Brain microvascular endothelial cell (primary cell): ENCODE measurements around the gene UBL7.

Source experiments
- DNase-seq: peaks from one replicate; pipeline ENCODE4 v3.0.0-alpha.2; 2020
- H3K27ac ChIP-seq: fragments of 250-450 bp; sonication (Bioruptor Pico); 2 replicates; pipeline ENCODE4 v1.5.1; 2020; ENCODE audit warnings: mild to moderate bottlenecking, moderate library complexity
- H3K27me3 ChIP-seq: fragments of 250-450 bp; sonication (Bioruptor Pico); replicated peaks from 2 replicates; pipeline ENCODE4 v1.5.1; 2020; ENCODE audit warnings: mild to moderate bottlenecking
- H3K36me3 ChIP-seq: fragments of 250-450 bp; sonication (Bioruptor Pico); replicated peaks from 2 replicates; pipeline ENCODE4 v1.5.1; 2020; ENCODE audit warnings: mild to moderate bottlenecking
- H3K4me3 ChIP-seq: 2 replicates; pipeline ENCODE4 v1.5.1; 2011; ENCODE audit warnings: low read depth, mild to moderate bottlenecking, control low read depth, low read length, moderate library complexity
- CTCF ChIP-seq: IDR thresholded peaks from 2 replicates; pipeline ENCODE4 v1.5.1; 2011; ENCODE audit warnings: low read depth, mild to moderate bottlenecking, moderate library complexity, low read length, control low read depth, inconsistent platforms; ENCODE audit errors: missing control alignments
- in situ Hi-C: cut with HindIII; loops from 2 replicates; pipeline ENCODE4 v1.10.0; 2017; ENCODE audit warnings: low sequenced_read_pairs, low pct_ligation_motif_present

The UBL7 gene

GRCh38 chr15:74411686-74412085 is 49.3 kb downstream of the UBL7 start:
- no peak overlapping the region for H3K27ac ChIP-seq
- no peak for DNase-seq
- in situ Hi-C loops = no loop called here
- no peaks in the 10 kb centered on the region for H3K27me3 ChIP-seq
- no peak for TF ChIP-seq CTCF
- no peak overlapping the region for H3K4me3 ChIP-seq
- peaks cover 59% of the 10 kb centered on the region for H3K36me3 ChIP-seq

- H3K36me3 ChIP-seq = peaks cover 48% of the 10 kb centered on the region
Observed at GRCh38 chr15:74410502-74410901, 50.5 kb downstream of the UBL7 start.

DNA sequence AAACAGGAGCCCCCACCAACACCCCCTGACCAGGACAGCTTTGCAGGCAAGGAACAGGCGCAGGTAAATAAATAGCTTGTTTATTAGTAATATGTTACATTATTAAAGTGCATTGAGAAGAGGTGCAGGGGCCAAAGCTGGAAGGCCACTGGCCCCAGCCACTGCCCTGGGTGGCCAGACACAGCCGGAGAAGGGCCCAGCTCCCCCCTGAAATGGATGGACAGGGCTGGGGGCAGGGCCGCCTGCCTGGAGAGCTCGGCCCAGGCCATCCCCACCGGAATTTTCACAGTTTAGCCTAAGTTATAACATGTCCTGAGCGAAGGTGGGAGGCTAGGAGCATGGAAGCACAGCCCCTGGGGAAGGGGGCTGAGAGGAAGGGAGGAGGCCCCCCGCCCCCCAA is 51.7 kb downstream of the UBL7 start:
- H3K36me3 ChIP-seq = peaks cover 35% of the 10 kb centered on the region
- H3K27ac ChIP-seq = no peak overlapping the region
- no peaks in the 10 kb centered on the region for H3K27me3 ChIP-seq
- H3K4me3 ChIP-seq = no peak overlapping the region
- in situ Hi-C loops = no loop called here
- DNase-seq = no peak
- no peak for TF ChIP-seq CTCF

More at GRCh38 chr15:74410502-74410901, 50.5 kb downstream of the UBL7 start:
- in situ Hi-C loops = no loop called here
- DNase-seq = no peak
- no peaks in the 10 kb centered on the region for H3K27me3 ChIP-seq
- no peak overlapping the region for H3K4me3 ChIP-seq
- no peak overlapping the region for H3K27ac ChIP-seq
- no peak for TF ChIP-seq CTCF

DNA sequence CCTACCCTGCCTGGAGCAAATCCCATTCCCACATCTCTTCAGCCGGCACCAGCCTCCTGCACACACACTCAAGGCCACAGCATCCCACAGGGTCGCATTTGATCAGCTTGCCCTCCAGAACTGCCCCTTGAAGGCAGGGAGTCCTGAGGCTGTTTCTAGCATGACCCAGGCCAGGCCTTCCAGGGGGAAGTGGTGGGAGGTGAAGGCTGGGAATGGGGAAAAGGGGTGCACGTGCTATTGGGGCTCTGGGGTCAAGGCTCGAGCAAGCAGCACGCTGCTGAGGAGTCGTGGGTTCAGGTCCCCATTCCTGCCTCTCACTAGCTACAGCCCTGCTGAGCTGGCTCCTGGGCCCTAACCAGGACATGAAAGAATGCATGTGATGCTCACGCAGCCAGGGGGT is 52.1 kb downstream of the UBL7 start:
- no peaks in the 10 kb centered on the region for H3K27me3 ChIP-seq
- no peak overlapping the region for H3K27ac ChIP-seq
- TF ChIP-seq CTCF = no peak
- no peak overlapping the region for H3K4me3 ChIP-seq
- in situ Hi-C loops = no loop called here
- H3K36me3 ChIP-seq = peaks cover 31% of the 10 kb centered on the region
- DNase-seq = no peak

- H3K36me3 ChIP-seq = peaks cover 27% of the 10 kb centered on the region
- DNase-seq = no peak
- in situ Hi-C loops = no loop called here
- H3K27ac ChIP-seq = no peak overlapping the region
- H3K4me3 ChIP-seq = no peak overlapping the region
- H3K27me3 ChIP-seq = no peaks in the 10 kb centered on the region
- no peak for TF ChIP-seq CTCF
Observed at GRCh38 chr15:74408385-74408784, 52.6 kb downstream of the UBL7 start.

GRCh38 chr15:74406992-74407705 is 53.8 kb downstream of the UBL7 start:
- in situ Hi-C loops = no loop called here
- H3K27ac ChIP-seq = peak overlapping the region; percentile 30
- no peak overlapping the region for H3K4me3 ChIP-seq
- peaks cover 22% of the 10 kb centered on the region for H3K36me3 ChIP-seq
- TF ChIP-seq CTCF = peak; percentile 15
- H3K27me3 ChIP-seq = no peaks in the 10 kb centered on the region
- peak; percentile 85 for DNase-seq
